Loucy (cell line): ENCODE measurements around the gene HDLBP.

ENCODE experiments used
- EZH2phosphoT487 ChIP-seq: fragments of 200-600 bp; IDR thresholded peaks from 2 replicates; pipeline ENCODE4 v1.6.1; 2018; ENCODE audit warnings: antibody characterized with exemption, mild to moderate bottlenecking, moderate library complexity, borderline replicate concordance
- TF ChIP-seq, protein P1 (sequence below): fragments of 200-600 bp; sonication (generic); conservative IDR thresholded peaks from 2 replicates; pipeline ENCODE4 v1.5.1; 2014; ENCODE audit warnings: mild to moderate bottlenecking, antibody characterized with exemption, low read length

- TF ChIP-seq, protein P1, sequence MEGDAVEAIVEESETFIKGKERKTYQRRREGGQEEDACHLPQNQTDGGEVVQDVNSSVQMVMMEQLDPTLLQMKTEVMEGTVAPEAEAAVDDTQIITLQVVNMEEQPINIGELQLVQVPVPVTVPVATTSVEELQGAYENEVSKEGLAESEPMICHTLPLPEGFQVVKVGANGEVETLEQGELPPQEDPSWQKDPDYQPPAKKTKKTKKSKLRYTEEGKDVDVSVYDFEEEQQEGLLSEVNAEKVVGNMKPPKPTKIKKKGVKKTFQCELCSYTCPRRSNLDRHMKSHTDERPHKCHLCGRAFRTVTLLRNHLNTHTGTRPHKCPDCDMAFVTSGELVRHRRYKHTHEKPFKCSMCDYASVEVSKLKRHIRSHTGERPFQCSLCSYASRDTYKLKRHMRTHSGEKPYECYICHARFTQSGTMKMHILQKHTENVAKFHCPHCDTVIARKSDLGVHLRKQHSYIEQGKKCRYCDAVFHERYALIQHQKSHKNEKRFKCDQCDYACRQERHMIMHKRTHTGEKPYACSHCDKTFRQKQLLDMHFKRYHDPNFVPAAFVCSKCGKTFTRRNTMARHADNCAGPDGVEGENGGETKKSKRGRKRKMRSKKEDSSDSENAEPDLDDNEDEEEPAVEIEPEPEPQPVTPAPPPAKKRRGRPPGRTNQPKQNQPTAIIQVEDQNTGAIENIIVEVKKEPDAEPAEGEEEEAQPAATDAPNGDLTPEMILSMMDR = no peak
- TF ChIP-seq EZH2phosphoT487 = no peak
These were observed 15.1 kb upstream of the HDLBP start for GRCh38 chr2:241330616-241330981.
